ENCODE results near the gene ARHGAP15. TPM values are rescaled to one million over a fixed set of nuclear protein-coding genes. Genes with fewer than 3 reads are reported as not detected.

The ARHGAP15 gene
- total RNA-seq, 1 donor from 2014 or later: not detected

DNA sequence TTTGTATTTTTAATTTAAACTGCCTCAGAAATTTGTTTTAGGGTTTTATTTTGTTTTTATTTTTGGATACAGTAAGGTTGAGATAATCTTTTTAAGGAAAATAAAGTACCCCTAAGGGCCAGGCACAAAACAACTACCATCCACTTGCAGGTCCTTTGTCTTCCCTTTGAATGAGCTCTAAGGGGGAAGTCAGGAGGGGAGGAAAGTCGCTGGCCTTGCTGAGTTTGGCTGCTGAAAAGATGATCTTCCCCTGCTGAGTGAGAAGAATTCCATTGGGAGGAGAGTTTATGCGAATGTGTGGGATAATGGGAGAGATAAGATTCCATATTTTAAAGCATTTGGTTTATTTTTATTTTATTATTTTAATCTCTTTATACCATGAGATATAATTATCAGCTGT is 100.7 kb downstream of the ARHGAP15 start:
- no peak for DNase-seq (ENCODE audit: low read depth)
- Histone ChIP-seq H2AFZ (ENCODE audit: low read depth, low read length) (no peak overlapping the region), H3K4me1 (ENCODE audit: insufficient read depth, low read length) (no peaks in the 10 kb centered on the region), H3K4me3 (ENCODE audit: insufficient read depth, low read depth, low read length) (no peak overlapping the region), H3K9ac (ENCODE audit: low read length) (no peak overlapping the region), H3K79me2 (ENCODE audit: insufficient read depth, low read length) (no peaks in the 10 kb centered on the region), H3K27me3 (ENCODE audit: insufficient read depth, low read length) (no peaks in the 10 kb centered on the region), H3K27ac (ENCODE audit: low read depth, low read length) (no peak overlapping the region), H4K20me1 (ENCODE audit: insufficient read depth, low read length) (no peaks in the 10 kb centered on the region), H3K36me3 (ENCODE audit: insufficient read depth, low read length) (no peaks in the 10 kb centered on the region), H3K4me2 (ENCODE audit: low read length) (no peak overlapping the region), H3K9me3 (ENCODE audit: insufficient read depth, low read depth, low read length) (no peaks in the 10 kb centered on the region)
- H3K27me3 Mint-ChIP-seq (ENCODE audit: low read depth, unreplicated experiment): no peaks in the 10 kb centered on the region
- no peak overlapping the region for H3K27ac Mint-ChIP-seq (ENCODE audit: unreplicated experiment)
- no peaks in the 10 kb centered on the region for H3K36me3 Mint-ChIP-seq (ENCODE audit: low read depth, unreplicated experiment)
- H3K4me3 Mint-ChIP-seq (ENCODE audit: unreplicated experiment): no peak overlapping the region
- TF ChIP-seq, protein P1, sequence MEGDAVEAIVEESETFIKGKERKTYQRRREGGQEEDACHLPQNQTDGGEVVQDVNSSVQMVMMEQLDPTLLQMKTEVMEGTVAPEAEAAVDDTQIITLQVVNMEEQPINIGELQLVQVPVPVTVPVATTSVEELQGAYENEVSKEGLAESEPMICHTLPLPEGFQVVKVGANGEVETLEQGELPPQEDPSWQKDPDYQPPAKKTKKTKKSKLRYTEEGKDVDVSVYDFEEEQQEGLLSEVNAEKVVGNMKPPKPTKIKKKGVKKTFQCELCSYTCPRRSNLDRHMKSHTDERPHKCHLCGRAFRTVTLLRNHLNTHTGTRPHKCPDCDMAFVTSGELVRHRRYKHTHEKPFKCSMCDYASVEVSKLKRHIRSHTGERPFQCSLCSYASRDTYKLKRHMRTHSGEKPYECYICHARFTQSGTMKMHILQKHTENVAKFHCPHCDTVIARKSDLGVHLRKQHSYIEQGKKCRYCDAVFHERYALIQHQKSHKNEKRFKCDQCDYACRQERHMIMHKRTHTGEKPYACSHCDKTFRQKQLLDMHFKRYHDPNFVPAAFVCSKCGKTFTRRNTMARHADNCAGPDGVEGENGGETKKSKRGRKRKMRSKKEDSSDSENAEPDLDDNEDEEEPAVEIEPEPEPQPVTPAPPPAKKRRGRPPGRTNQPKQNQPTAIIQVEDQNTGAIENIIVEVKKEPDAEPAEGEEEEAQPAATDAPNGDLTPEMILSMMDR (IDR thresholded peaks at IDR 0.05; ENCODE audit: insufficient read depth, low read depth, low read length): no peak
- no peak for TF ChIP-seq EZH2 (IDR thresholded peaks at IDR 0.05; ENCODE audit: insufficient read depth, low read length)
- peaks cover 10% of the 10 kb centered on the region for H3K4me1 Mint-ChIP-seq (ENCODE audit: low read depth, unreplicated experiment)
- no peak for FAIRE-seq
- peaks cover 1% of the 10 kb centered on the region for H3K9me3 Mint-ChIP-seq (ENCODE audit: unreplicated experiment)

DNA sequence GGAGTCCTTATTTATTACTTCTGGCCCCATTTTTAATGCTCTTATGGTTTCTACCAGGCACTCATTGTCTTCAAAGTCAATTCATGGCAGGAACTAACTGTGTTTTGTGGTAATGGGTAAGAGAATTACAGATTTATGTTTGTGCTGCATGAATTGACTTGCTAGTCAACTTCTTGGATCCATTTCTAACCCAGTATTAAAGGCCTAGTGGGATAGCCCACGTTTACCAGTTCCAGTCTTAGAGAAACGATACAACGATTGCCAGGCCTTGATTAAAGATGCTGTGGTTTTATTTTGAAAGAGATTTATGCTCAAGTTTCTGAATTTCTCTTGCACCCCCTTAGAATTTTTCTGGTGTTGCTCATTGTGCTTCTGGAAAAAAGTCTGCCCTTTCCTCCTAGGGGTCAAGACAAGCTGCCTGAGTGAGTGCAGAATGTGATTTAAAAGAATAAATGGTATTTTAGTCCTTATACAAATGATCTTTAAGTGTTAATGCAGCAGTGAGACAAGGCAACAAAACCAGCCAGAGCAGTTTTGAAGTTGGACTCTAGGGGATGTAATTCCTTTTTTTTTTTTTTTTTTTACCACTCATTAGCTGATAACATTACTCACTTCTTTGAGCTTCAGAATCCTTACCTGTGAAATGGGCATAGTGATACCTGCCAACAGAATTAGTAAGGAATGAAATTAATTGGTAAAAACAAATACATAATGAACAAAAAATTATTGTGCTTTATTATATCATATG is 101.5 kb downstream of the ARHGAP15 start:
- Histone ChIP-seq H3K27me3 (ENCODE audit: insufficient read depth, low read length) (no peaks in the 10 kb centered on the region), H3K27ac (ENCODE audit: low read depth, low read length) (no peak overlapping the region), H3K36me3 (ENCODE audit: insufficient read depth, low read length) (no peaks in the 10 kb centered on the region), H3K9me3 (ENCODE audit: insufficient read depth, low read depth, low read length) (no peaks in the 10 kb centered on the region), H3K4me1 (ENCODE audit: insufficient read depth, low read length) (no peaks in the 10 kb centered on the region), H2AFZ (ENCODE audit: low read depth, low read length) (no peak overlapping the region), H3K9ac (ENCODE audit: low read length) (no peak overlapping the region), H3K4me2 (ENCODE audit: low read length) (no peak overlapping the region), H4K20me1 (ENCODE audit: insufficient read depth, low read length) (no peaks in the 10 kb centered on the region), H3K4me3 (ENCODE audit: insufficient read depth, low read depth, low read length) (no peak overlapping the region), H3K79me2 (ENCODE audit: insufficient read depth, low read length) (no peaks in the 10 kb centered on the region)
- FAIRE-seq (no peak), DNase-seq (ENCODE audit: low read depth) (peak; percentile 76)
- H3K4me3 Mint-ChIP-seq (ENCODE audit: unreplicated experiment): no peak overlapping the region
- H3K9me3 Mint-ChIP-seq (ENCODE audit: unreplicated experiment): peaks cover 1% of the 10 kb centered on the region
- no peaks in the 10 kb centered on the region for H3K36me3 Mint-ChIP-seq (ENCODE audit: low read depth, unreplicated experiment)
- peaks cover 10% of the 10 kb centered on the region for H3K4me1 Mint-ChIP-seq (ENCODE audit: low read depth, unreplicated experiment)
- H3K27me3 Mint-ChIP-seq (ENCODE audit: low read depth, unreplicated experiment): no peaks in the 10 kb centered on the region
- TF ChIP-seq EZH2 (IDR thresholded peaks at IDR 0.05; ENCODE audit: insufficient read depth, low read length): no peak
- TF ChIP-seq, protein P1 (IDR thresholded peaks at IDR 0.05; ENCODE audit: insufficient read depth, low read depth, low read length): no peak
- H3K27ac Mint-ChIP-seq (ENCODE audit: unreplicated experiment): no peak overlapping the region

DNA sequence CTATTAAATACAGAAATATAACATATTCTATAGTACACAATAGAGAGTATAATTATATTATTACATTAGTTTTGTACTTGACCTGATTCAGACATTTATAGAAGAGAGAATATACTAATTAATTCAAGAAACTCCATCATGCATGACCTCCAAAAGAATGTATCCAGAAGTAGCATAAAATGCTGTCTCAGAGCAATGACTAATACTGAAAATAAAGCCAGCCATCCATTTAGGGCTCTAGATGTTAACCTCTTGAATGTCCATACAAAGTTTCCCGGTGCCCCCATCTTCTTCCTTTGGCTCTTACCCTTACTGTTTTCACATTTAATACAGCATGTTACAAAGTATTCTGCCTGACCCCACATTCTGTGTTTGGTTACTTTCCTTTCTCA is 102.0 kb downstream of the ARHGAP15 start:
- Histone ChIP-seq H3K4me2 (ENCODE audit: low read length) (no peak overlapping the region), H3K9me3 (ENCODE audit: insufficient read depth, low read depth, low read length) (no peaks in the 10 kb centered on the region), H3K27me3 (ENCODE audit: insufficient read depth, low read length) (no peaks in the 10 kb centered on the region), H3K4me3 (ENCODE audit: insufficient read depth, low read depth, low read length) (no peak overlapping the region), H2AFZ (ENCODE audit: low read depth, low read length) (no peak overlapping the region), H3K27ac (ENCODE audit: low read depth, low read length) (no peak overlapping the region), H3K36me3 (ENCODE audit: insufficient read depth, low read length) (no peaks in the 10 kb centered on the region), H3K79me2 (ENCODE audit: insufficient read depth, low read length) (no peaks in the 10 kb centered on the region), H3K4me1 (ENCODE audit: insufficient read depth, low read length) (no peaks in the 10 kb centered on the region), H3K9ac (ENCODE audit: low read length) (no peak overlapping the region), H4K20me1 (ENCODE audit: insufficient read depth, low read length) (no peaks in the 10 kb centered on the region)
- Mint-ChIP-seq H3K4me3 (ENCODE audit: unreplicated experiment) (no peak overlapping the region), H3K36me3 (ENCODE audit: low read depth, unreplicated experiment) (no peaks in the 10 kb centered on the region), H3K27ac (ENCODE audit: unreplicated experiment) (no peak overlapping the region), H3K9me3 (ENCODE audit: unreplicated experiment) (peaks cover 1% of the 10 kb centered on the region), H3K27me3 (ENCODE audit: low read depth, unreplicated experiment) (no peaks in the 10 kb centered on the region), H3K4me1 (ENCODE audit: low read depth, unreplicated experiment) (peaks cover 10% of the 10 kb centered on the region)
- FAIRE-seq (no peak), DNase-seq (ENCODE audit: low read depth) (peak; percentile 20)
- TF ChIP-seq EZH2 (IDR thresholded peaks at IDR 0.05; ENCODE audit: insufficient read depth, low read length): no peak
